Limb (tissue), 2 donors: ENCODE data around the gene NDUFS1.
"Not testable (repeated sequence)": the region's sequence is repeated elsewhere in the genome, so short reads cannot be mapped to it uniquely, and the experiment has no call there.

ENCODE experiments used
- DNase-seq, 2 donors: peaks; one replicate each; pipeline ENCODE4 v3.0.0-alpha.2; 2016; ENCODE audit errors: extremely low spot score in 2 of 2

NDUFS1 gene

GRCh38 chr2:206105038-206105437, 54.2 kb downstream of the NDUFS1 start:
- no peak for DNase-seq

GRCh38 chr2:206098872-206099271, 60.4 kb downstream of the NDUFS1 start:
- DNase-seq, result not testable (repeated sequence)

- no peak for DNase-seq
These were observed 60.8 kb downstream of the NDUFS1 start for GRCh38 chr2:206098471-206098870.

GRCh38 chr2:206096876-206097275, 62.4 kb downstream of the NDUFS1 start:
- no peak for DNase-seq

- DNase-seq, result no peak
These were observed 63.5 kb downstream of the NDUFS1 start for GRCh38 chr2:206095536-206096332.

- no peak for DNase-seq
These were observed 66.9 kb downstream of the NDUFS1 start for GRCh38 chr2:206092297-206092696.

GRCh38 chr2:206088248-206088647, 71.0 kb downstream of the NDUFS1 start:
- no peak for DNase-seq

- DNase-seq, result peak in 1 of 2 donors; percentile 14
These were observed 72.4 kb downstream of the NDUFS1 start for GRCh38 chr2:206086716-206087350.

- DNase-seq, result peak; percentile 87 to 94
These were observed 73.3 kb downstream of the NDUFS1 start, which contains the start of gene INO80D for GRCh38 chr2:206085742-206086445. TSS of gene INO80D (minus strand) at chr2:206086174. CDS start at chr2:206063016, 23,158 bp downstream.

GRCh38 chr2:206084870-206085741, 74.1 kb downstream of the NDUFS1 start:
- peak; percentile 18 to 81 for DNase-seq

GRCh38 chr2:206084439-206084869, 74.8 kb downstream of the NDUFS1 start:
- DNase-seq, result peak; percentile 51 to 65

- DNase-seq, result peak in 1 of 2 donors; percentile 26
These were observed 75.4 kb downstream of the NDUFS1 start for GRCh38 chr2:206083602-206084438.

GRCh38 chr2:206082298-206082843, 76.9 kb downstream of the NDUFS1 start:
- no peak for DNase-seq

GRCh38 chr2:206080927-206081326, 78.3 kb downstream of the NDUFS1 start:
- no peak for DNase-seq

- no peak for DNase-seq
These were observed 79.4 kb downstream of the NDUFS1 start for GRCh38 chr2:206079699-206080465.

- not testable (repeated sequence) for DNase-seq
These were observed 81.4 kb downstream of the NDUFS1 start for GRCh38 chr2:206077879-206078278.

- no peak for DNase-seq
These were observed 84.1 kb downstream of the NDUFS1 start for GRCh38 chr2:206075113-206075512.

GRCh38 chr2:206071807-206072206, 87.4 kb downstream of the NDUFS1 start:
- DNase-seq, result no peak

- DNase-seq, result no peak
These were observed 89.8 kb downstream of the NDUFS1 start for GRCh38 chr2:206069417-206069816.
